Hepatocyte (in vitro differentiated cells): ENCODE data around the gene SLC39A10. TPM values are rescaled to one million over a fixed set of nuclear protein-coding genes. Genes with fewer than 3 reads are reported as not detected.
"Not testable (repeated sequence)": the region's sequence is repeated elsewhere in the genome, so short reads cannot be mapped to it uniquely, and the experiment has no call there.

ENCODE experiments used
- DNase-seq: peaks from one replicate; pipeline ENCODE4 v3.0.0-alpha.2; 2016; ENCODE audit warnings: low spot score
- H2AFZ ChIP-seq: fragments of 200-600 bp; sonication (generic); 2 replicates; pipeline ENCODE4 v1.6.0; 2016; ENCODE audit warnings: antibody characterized with exemption, mild to moderate bottlenecking
- H3K27ac ChIP-seq: fragments of 200-600 bp; sonication (generic); 2 replicates; pipeline ENCODE4 v1.5.1; 2016; ENCODE audit warnings: mild to moderate bottlenecking
- H3K27me3 ChIP-seq: fragments of 200-600 bp; sonication (generic); 2 replicates; pipeline ENCODE4 v1.6.1; 2016
- H3K36me3 ChIP-seq: fragments of 200-600 bp; sonication (generic); replicated peaks from 2 replicates; pipeline ENCODE4 v1.5.1; 2016; ENCODE audit warnings: low read depth; ENCODE audit not compliant: insufficient read depth
- H3K4me1 ChIP-seq: fragments of 200-600 bp; sonication (generic); 2 replicates; pipeline ENCODE4 v1.5.1; 2016; ENCODE audit warnings: mild to moderate bottlenecking, moderate library complexity; ENCODE audit not compliant: insufficient read depth
- H3K4me2 ChIP-seq: fragments of 200-600 bp; sonication (generic); 2 replicates; pipeline ENCODE4 v1.6.0; 2016
- H3K4me3 ChIP-seq: fragments of 200-600 bp; sonication (generic); 2 replicates; pipeline ENCODE4 v1.5.1; 2016; ENCODE audit warnings: mild to moderate bottlenecking
- H3K79me2 ChIP-seq: fragments of 200-600 bp; sonication (generic); 2 replicates; pipeline ENCODE4 v1.6.0; 2017; ENCODE audit warnings: mild to moderate bottlenecking
- H3K9me2 ChIP-seq: fragments of 200-600 bp; sonication (generic); replicated peaks from 2 replicates; pipeline ENCODE4 v1.6.0; 2017; ENCODE audit warnings: mild to moderate bottlenecking; ENCODE audit not compliant: insufficient read depth
- H3K9me3 ChIP-seq: fragments of 200-600 bp; sonication (generic); 2 replicates; pipeline ENCODE4 v1.5.1; 2016; ENCODE audit warnings: low read depth, mild to moderate bottlenecking
- H4K20me1 ChIP-seq: fragments of 200-600 bp; sonication (generic); 2 replicates; pipeline ENCODE4 v1.6.0; 2016; ENCODE audit warnings: mild to moderate bottlenecking; ENCODE audit not compliant: insufficient read depth, poor library complexity, severe bottlenecking
- EZH2 ChIP-seq: fragments of 200-600 bp; sonication (generic); IDR thresholded peaks from 2 replicates; pipeline ENCODE4 v1.6.1; 2016; ENCODE audit warnings: antibody characterized with exemption, mild to moderate bottlenecking, borderline replicate concordance
- EZH2phosphoT487 ChIP-seq: fragments of 200-600 bp; sonication (generic); IDR thresholded peaks from one replicate; pipeline ENCODE4 v1.6.1; 2018; ENCODE audit warnings: antibody characterized with exemption, mild to moderate bottlenecking, low read depth, moderate library complexity; ENCODE audit not compliant: unreplicated experiment, severe bottlenecking
- WGBS: methylation state at CpG from one replicate; pipeline ENCODE4 v1.1.6; 2016; ENCODE audit warnings: low lambda C conversion rate; ENCODE audit errors: missing lambda C conversion rate; 5-methylcytosine and 5-hydroxymethylcytosine counted together
- polyA plus RNA-seq: library from polyadenylated mRNA; unstranded; fragments of >200 nt; fragmentation: Nextera tagmentation; extraction: Ambion mirVana; gene quantifications from 2 replicates; pipeline ENCODE4 v1.2.1, GENCODE V29; 2016
- total RNA-seq: library from RNA; depleted of rRNA; stranded (reverse); fragments of >200 nt; gene quantifications from 2 replicates; pipeline ENCODE4 v1.2.3, GENCODE V29; 2014
- TF ChIP-seq, protein P1 (sequence below): fragments of 200-600 bp; sonication (generic); IDR thresholded peaks from 2 replicates; pipeline ENCODE4 v1.5.1; 2016; ENCODE audit warnings: antibody characterized with exemption, mild to moderate bottlenecking; ENCODE audit not compliant: poor library complexity

The SLC39A10 gene
- total and polyA plus RNA-seq, 2 experiments from 2014 or later: 32.1 to 80.2 TPM

GRCh38 chr2:195645413-195645812, 11.6 kb upstream of the SLC39A10 start:
- Histone ChIP-seq H3K4me3 (no peak overlapping the region), H3K79me2 (no peaks in the 10 kb centered on the region), H2AFZ (no peak overlapping the region), H3K36me3 (no peaks in the 10 kb centered on the region), H3K4me2 (no peak overlapping the region), H4K20me1 (no peaks in the 10 kb centered on the region), H3K4me1 (no peaks in the 10 kb centered on the region), H3K27ac (no peak overlapping the region), H3K9me3 (no peaks in the 10 kb centered on the region), H3K9me2 (no peaks in the 10 kb centered on the region), H3K27me3 (no peaks in the 10 kb centered on the region)
- 89% methylated on average over 2 of the region's 2 CpGs for WGBS
- no peak for DNase-seq
- TF ChIP-seq, protein P1, sequence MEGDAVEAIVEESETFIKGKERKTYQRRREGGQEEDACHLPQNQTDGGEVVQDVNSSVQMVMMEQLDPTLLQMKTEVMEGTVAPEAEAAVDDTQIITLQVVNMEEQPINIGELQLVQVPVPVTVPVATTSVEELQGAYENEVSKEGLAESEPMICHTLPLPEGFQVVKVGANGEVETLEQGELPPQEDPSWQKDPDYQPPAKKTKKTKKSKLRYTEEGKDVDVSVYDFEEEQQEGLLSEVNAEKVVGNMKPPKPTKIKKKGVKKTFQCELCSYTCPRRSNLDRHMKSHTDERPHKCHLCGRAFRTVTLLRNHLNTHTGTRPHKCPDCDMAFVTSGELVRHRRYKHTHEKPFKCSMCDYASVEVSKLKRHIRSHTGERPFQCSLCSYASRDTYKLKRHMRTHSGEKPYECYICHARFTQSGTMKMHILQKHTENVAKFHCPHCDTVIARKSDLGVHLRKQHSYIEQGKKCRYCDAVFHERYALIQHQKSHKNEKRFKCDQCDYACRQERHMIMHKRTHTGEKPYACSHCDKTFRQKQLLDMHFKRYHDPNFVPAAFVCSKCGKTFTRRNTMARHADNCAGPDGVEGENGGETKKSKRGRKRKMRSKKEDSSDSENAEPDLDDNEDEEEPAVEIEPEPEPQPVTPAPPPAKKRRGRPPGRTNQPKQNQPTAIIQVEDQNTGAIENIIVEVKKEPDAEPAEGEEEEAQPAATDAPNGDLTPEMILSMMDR: no peak
- TF ChIP-seq EZH2phosphoT487 (no peak), EZH2 (no peak)

GRCh38 chr2:195646424-195646823, 10.6 kb upstream of the SLC39A10 start:
- Histone ChIP-seq H3K4me3 (no peak overlapping the region), H3K4me1 (no peaks in the 10 kb centered on the region), H3K27me3 (no peaks in the 10 kb centered on the region), H3K27ac (no peak overlapping the region), H2AFZ (no peak overlapping the region), H3K36me3 (no peaks in the 10 kb centered on the region), H3K4me2 (no peak overlapping the region), H4K20me1 (no peaks in the 10 kb centered on the region), H3K9me2 (no peaks in the 10 kb centered on the region), H3K79me2 (no peaks in the 10 kb centered on the region), H3K9me3 (no peaks in the 10 kb centered on the region)
- no peak for DNase-seq
- 46% methylated on average over 9 of the region's 9 CpGs for WGBS
- no peak for TF ChIP-seq EZH2
- TF ChIP-seq, protein P1: no peak

DNA sequence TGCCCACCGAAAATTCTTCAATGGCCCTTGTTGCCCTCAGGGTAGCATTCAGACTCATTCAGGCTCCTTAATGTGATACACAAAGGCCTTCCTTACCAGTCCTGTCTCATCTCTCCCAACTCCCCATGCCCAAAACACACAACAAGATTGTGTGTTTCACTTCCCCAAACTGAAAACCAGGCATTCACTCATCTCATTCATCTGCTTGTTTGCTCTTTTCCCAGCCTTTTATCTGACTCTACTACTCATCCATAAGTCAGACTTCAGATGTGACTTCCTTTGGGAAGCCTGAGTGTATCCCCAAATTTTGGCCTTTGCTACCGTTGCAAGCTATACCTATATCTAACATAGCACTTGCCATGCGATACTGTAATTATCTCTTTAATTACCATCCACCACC, 9.7 kb upstream of the SLC39A10 start:
- Histone ChIP-seq H3K4me3 (no peak overlapping the region), H3K9me3 (no peaks in the 10 kb centered on the region), H3K4me2 (no peak overlapping the region), H2AFZ (no peak overlapping the region), H3K36me3 (no peaks in the 10 kb centered on the region), H3K79me2 (no peaks in the 10 kb centered on the region), H3K27ac (no peak overlapping the region), H4K20me1 (no peaks in the 10 kb centered on the region), H3K27me3 (no peaks in the 10 kb centered on the region), H3K9me2 (no peaks in the 10 kb centered on the region), H3K4me1 (no peaks in the 10 kb centered on the region)
- WGBS: 92% methylated on average over 3 of the region's 3 CpGs
- no peak for TF ChIP-seq EZH2
- TF ChIP-seq, protein P1: no peak
- TF ChIP-seq EZH2phosphoT487: no peak
- DNase-seq: no peak

DNA sequence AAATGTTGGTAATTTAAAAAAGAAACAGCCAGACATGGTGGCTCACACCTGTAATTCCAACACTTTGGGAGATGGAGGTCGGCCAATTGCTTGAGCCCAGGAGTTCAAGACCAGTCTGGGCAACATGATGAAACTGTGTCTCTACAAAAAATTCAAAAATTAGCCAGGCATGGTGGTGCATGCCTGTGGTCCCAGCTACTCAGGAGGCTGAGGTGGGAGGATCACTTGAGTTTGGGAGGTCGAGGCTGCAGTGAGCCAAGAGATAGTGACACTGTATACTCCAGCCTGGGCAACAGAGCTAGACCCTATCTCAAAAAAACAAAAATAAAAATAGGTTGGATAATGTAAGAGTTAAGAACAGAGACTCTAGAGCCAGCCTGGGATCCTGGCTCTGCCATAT, 8.7 kb upstream of the SLC39A10 start:
- H3K36me3 ChIP-seq, H3K9me2 ChIP-seq, H3K9me3 ChIP-seq, H2AFZ ChIP-seq, H3K4me3 ChIP-seq, H4K20me1 ChIP-seq, H3K4me2 ChIP-seq, DNase-seq, H3K27ac ChIP-seq, H3K79me2 ChIP-seq, H3K4me1 ChIP-seq, H3K27me3 ChIP-seq: not testable (repeated sequence)
- WGBS: 84% methylated on average over 2 of the region's 2 CpGs
